K562 (cell line): Measurements from ENCODE around the gene SERF2. TPM values are rescaled to one million over a fixed set of nuclear protein-coding genes. Genes with fewer than 3 reads are reported as not detected.

Experiments
- ARID3B ChIP-seq: fragments of 250-450 bp; sonication (Bioruptor Pico); IDR thresholded peaks from 2 replicates; pipeline ENCODE4 v1.4.0; 2020; ENCODE audit warnings: borderline replicate concordance
- CBX1 ChIP-seq: sonication (generic); IDR thresholded peaks from 2 replicates; pipeline ENCODE4 v1.6.1; 2016; ENCODE audit warnings: antibody characterized with exemption, low read depth, mild to moderate bottlenecking
- E2F8 ChIP-seq: fragments of 450-650 bp; IDR thresholded peaks from 2 replicates; pipeline ENCODE4 v1.7.1; 2018; ENCODE audit warnings: mild to moderate bottlenecking, low read depth; ENCODE audit not compliant: partially characterized antibody
- GTF2F1 ChIP-seq: IDR thresholded peaks from 2 replicates; pipeline ENCODE4 v1.6.1; 2011; ENCODE audit warnings: low read depth, low read length, improper control_type of control experiment
- HMGXB4 ChIP-seq: sonication (generic); formaldehyde crosslinking; IDR thresholded peaks from 2 replicates; pipeline ENCODE4 v1.8.1; 2023; ENCODE audit warnings: mild to moderate bottlenecking, missing genetic modification reagents
- IRF1 ChIP-seq: sonication (generic); formaldehyde crosslinking; IDR thresholded peaks from 2 replicates; pipeline ENCODE4 v1.8.0; 2022; ENCODE audit warnings: missing genetic modification reagents, mild to moderate bottlenecking, borderline replicate concordance
- KAT2B ChIP-seq: IDR thresholded peaks from one replicate; pipeline ENCODE4 v1.6.1; 2012; ENCODE audit warnings: low read depth, mild to moderate bottlenecking, control low read depth, inconsistent platforms, low read length, moderate library complexity
- KLF1 ChIP-seq: fragments of 450-650 bp; IDR thresholded peaks from 2 replicates; pipeline ENCODE4 v1.6.1; 2016; ENCODE audit warnings: missing genetic modification characterization, missing compliant biosample characterization
- KLF10 ChIP-seq: fragments of 250-450 bp; sonication (Bioruptor Pico); IDR thresholded peaks from 2 replicates; pipeline ENCODE4 v1.6.1; 2021; ENCODE audit warnings: matching md5 sums
- PHF20 ChIP-seq: fragments of 450-650 bp; IDR thresholded peaks from 2 replicates; pipeline ENCODE4 v1.6.1; 2018; ENCODE audit not compliant: partially characterized antibody
- RB1 ChIP-seq: fragments of 450-650 bp; IDR thresholded peaks from 2 replicates; pipeline ENCODE4 v1.6.1; 2017; ENCODE audit warnings: low read depth, mild to moderate bottlenecking
- STAT6 ChIP-seq: sonication (generic); formaldehyde crosslinking; IDR thresholded peaks from 2 replicates; pipeline ENCODE4 v1.8.1; 2023; ENCODE audit warnings: mild to moderate bottlenecking, missing genetic modification reagents
- TAF7 ChIP-seq: fragments of 450-650 bp; IDR thresholded peaks from 2 replicates; pipeline ENCODE4 v1.6.1; 2016; ENCODE audit warnings: missing genetic modification characterization, missing compliant biosample characterization
- THAP7 ChIP-seq: fragments of 250-450 bp; sonication (Bioruptor Pico); IDR thresholded peaks from 2 replicates; pipeline ENCODE4 v1.5.0; 2021
- ZNF263 ChIP-seq: sonication (generic); formaldehyde crosslinking; IDR thresholded peaks from 2 replicates; pipeline ENCODE4 v1.8.0; 2022; ENCODE audit warnings: mild to moderate bottlenecking, missing genetic modification reagents, borderline replicate concordance
- ZNF436 ChIP-seq: fragments of 250-450, 450-650 bp; sonication (Bioruptor Pico); formaldehyde crosslinking; IDR thresholded peaks from 2 replicates; pipeline ENCODE4 v1.7.0; 2020; ENCODE audit warnings: mild to moderate bottlenecking
- polyA plus RNA-seq, 8 experiments: library from polyadenylated mRNA; depleted of rRNA in 4 of 8; stranded (reverse) in 5 of 8; unstranded in 3 of 8; fragments of >200 nt; fragmentation: Nextera tagmentation in 2 of 8; fragmentation: Illumina TruSeq in 1 of 8; extraction: Ambion mirVana in 2 of 8; extraction: Trizol in 1 of 8; gene quantifications; 2 replicates each; pipeline versions ENCODE4 v1.2.1 to v1.2.3, GENCODE V29; 2011 to 2014; ENCODE audit warnings: inconsistent platforms in 1 of 8, missing spikeins in 1 of 8
- total RNA-seq, 7 experiments: library from RNA; depleted of rRNA in 6 of 7; stranded (reverse); fragments of >200 nt in 6 of 7; fragmentation: Illumina TruSeq in 2 of 7; extraction: Trizol in 2 of 7; gene quantifications; 2 replicates each; pipeline versions ENCODE4 v1.2.1 to v1.2.3, GENCODE V29; 2011 to 2021; ENCODE audit warnings: low replicate concordance in 1 of 7

The SERF2 gene
- total and polyA plus RNA-seq, 9 of the 15 experiments (the other 6 are each of a cell fraction or from before 2014, with no cell fraction given), result 497 to 3,360 (median 867) TPM

- TF ChIP-seq ARID3B (CRISPR knock-in tag) (no peak), GTF2F1 (peak; percentile 62; the same call in 1 of the 2 replicates), CBX1 (peak; percentile 76), KLF1 (tag) (0 out of 2 replicates have a peak, but pooled peaks have one; percentile 54), TAF7 (tag) (0 out of 2 replicates have a peak, but pooled peaks have one; percentile 34), ZNF263 (CRISPR knock-in tag) (0 out of 2 replicates have a peak, but pooled peaks have one; percentile 11), E2F8 (peak; percentile 99), PHF20 (peak; percentile 51), STAT6 (CRISPR knock-in tag) (0 out of 2 replicates have a peak, but pooled peaks have one; percentile 65), HMGXB4 (CRISPR knock-in tag) (0 out of 2 replicates have a peak, but pooled peaks have one; percentile 37), RB1 (peak; percentile 100), KLF10 (CRISPR knock-in tag) (no peak), IRF1 (no peak), KAT2B (no peak), THAP7 (CRISPR knock-in tag) (no peak), ZNF436 (no peak)
Measured at GRCh38 chr15:43826508-43827341, 34.6 kb downstream of the SERF2 start, which contains the start of gene WDR76 (continued).
